H1 (cell line): ENCODE results near the gene CEMIP2.

Experiments used
- POLR2AphosphoS5 ChIP-seq: IDR thresholded peaks from 2 replicates; pipeline ENCODE4 v1.6.1; 2011; ENCODE audit warnings: low read depth, low read length
- ZNF274 ChIP-seq: IDR thresholded peaks from 2 replicates; pipeline ENCODE4 v1.7.0; 2012; ENCODE audit warnings: low read length, borderline replicate concordance; ENCODE audit errors: extremely low read depth
- TF ChIP-seq, protein P1 (sequence below), 3 experiments: IDR thresholded peaks; 1 replicate in 2 of 3; 2 replicates in 1 of 3; pipeline versions ENCODE4 v1.5.1 to v1.6.1; 2011; ENCODE audit warnings: low read length in 3 of 3, mild to moderate bottlenecking in 3 of 3, inconsistent platforms in 2 of 3, low read depth in 1 of 3, moderate library complexity in 1 of 3; ENCODE audit not compliant: insufficient read depth in 1 of 3; ENCODE audit errors: control extremely low read depth in 1 of 3

DNA sequence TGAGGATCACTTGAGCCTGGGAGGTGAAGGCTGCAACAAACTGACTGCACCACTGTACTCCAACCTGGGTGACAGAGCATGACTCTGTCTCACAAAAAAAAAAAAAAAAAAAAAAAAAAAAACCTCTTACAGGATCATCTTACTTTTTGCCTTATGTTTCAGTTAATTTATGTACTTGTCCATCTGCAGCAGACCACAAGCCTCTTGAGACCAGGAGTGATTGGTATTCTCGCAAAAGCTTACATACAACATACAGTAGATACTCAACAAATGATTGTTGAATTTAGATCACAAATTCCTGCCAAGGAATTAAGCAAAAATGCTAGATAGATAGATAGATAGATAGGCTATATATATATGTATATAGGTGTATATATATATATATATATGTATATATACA lies 12.4 kb downstream of the CEMIP2 start:
- TF ChIP-seq, protein P1, sequence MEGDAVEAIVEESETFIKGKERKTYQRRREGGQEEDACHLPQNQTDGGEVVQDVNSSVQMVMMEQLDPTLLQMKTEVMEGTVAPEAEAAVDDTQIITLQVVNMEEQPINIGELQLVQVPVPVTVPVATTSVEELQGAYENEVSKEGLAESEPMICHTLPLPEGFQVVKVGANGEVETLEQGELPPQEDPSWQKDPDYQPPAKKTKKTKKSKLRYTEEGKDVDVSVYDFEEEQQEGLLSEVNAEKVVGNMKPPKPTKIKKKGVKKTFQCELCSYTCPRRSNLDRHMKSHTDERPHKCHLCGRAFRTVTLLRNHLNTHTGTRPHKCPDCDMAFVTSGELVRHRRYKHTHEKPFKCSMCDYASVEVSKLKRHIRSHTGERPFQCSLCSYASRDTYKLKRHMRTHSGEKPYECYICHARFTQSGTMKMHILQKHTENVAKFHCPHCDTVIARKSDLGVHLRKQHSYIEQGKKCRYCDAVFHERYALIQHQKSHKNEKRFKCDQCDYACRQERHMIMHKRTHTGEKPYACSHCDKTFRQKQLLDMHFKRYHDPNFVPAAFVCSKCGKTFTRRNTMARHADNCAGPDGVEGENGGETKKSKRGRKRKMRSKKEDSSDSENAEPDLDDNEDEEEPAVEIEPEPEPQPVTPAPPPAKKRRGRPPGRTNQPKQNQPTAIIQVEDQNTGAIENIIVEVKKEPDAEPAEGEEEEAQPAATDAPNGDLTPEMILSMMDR (IDR thresholded peaks at IDR 0.05; ENCODE audit: control extremely low read depth in 1 of 3, insufficient read depth in 1 of 3, low read depth in 1 of 3, low read length in 3 of 3) = no peak
- TF ChIP-seq POLR2AphosphoS5 (no peak), ZNF274 (no peak)
